Hematopoietic multipotent progenitor cell treated with erythropoietin and hydrocortisone succinate and interleukin-3 and kit ligand, for 4 days (in vitro differentiated cells): ENCODE measurements around the gene IGF1R.
A peak's percentile ranks its signal among the peaks of the same experiment; 100 is the strongest.

Experiments
- DNase-seq: peaks from one replicate; pipeline ENCODE4 v3.0.0-alpha.2; 2015

The IGF1R gene

GRCh38 chr15:98673133-98673532, 24.8 kb downstream of the IGF1R start:
- DNase-seq, result no peak

GRCh38 chr15:98674336-98674735, 26.0 kb downstream of the IGF1R start:
- no peak for DNase-seq

GRCh38 chr15:98676586-98677270, 28.4 kb downstream of the IGF1R start:
- no peak for DNase-seq

- DNase-seq, result no peak
These were observed 29.2 kb downstream of the IGF1R start for GRCh38 chr15:98677345-98678059.

GRCh38 chr15:98678484-98678883, 30.1 kb downstream of the IGF1R start:
- no peak for DNase-seq

GRCh38 chr15:98681061-98681460, 32.7 kb downstream of the IGF1R start:
- no peak for DNase-seq

- no peak for DNase-seq
These were observed 34.8 kb downstream of the IGF1R start for GRCh38 chr15:98682992-98683701.

GRCh38 chr15:98683831-98684230, 35.5 kb downstream of the IGF1R start:
- DNase-seq, result no peak

- peak; percentile 64 for DNase-seq
These were observed 36.1 kb downstream of the IGF1R start for GRCh38 chr15:98684436-98684835.

- DNase-seq, result no peak
These were observed 36.7 kb downstream of the IGF1R start for GRCh38 chr15:98684995-98685525.

GRCh38 chr15:98686983-98687382, 38.6 kb downstream of the IGF1R start:
- no peak for DNase-seq

GRCh38 chr15:98689431-98689861, 41.1 kb downstream of the IGF1R start:
- DNase-seq, result no peak

- no peak for DNase-seq
These were observed 42.1 kb downstream of the IGF1R start for GRCh38 chr15:98690272-98690950.

GRCh38 chr15:98692213-98692612, 43.9 kb downstream of the IGF1R start:
- no peak for DNase-seq

- DNase-seq, result no peak
These were observed 45.8 kb downstream of the IGF1R start for GRCh38 chr15:98694161-98694560.

- no peak for DNase-seq
These were observed 50.5 kb downstream of the IGF1R start for GRCh38 chr15:98698792-98699191.

- no peak for DNase-seq
These were observed 51.5 kb downstream of the IGF1R start for GRCh38 chr15:98699591-98700424.

GRCh38 chr15:98700519-98700918, 52.2 kb downstream of the IGF1R start:
- DNase-seq, result no peak

GRCh38 chr15:98703126-98703685, 54.9 kb downstream of the IGF1R start:
- peak; percentile 89 for DNase-seq

GRCh38 chr15:98705070-98705469, 56.7 kb downstream of the IGF1R start:
- no peak for DNase-seq

- DNase-seq, result no peak
These were observed 58.0 kb downstream of the IGF1R start for GRCh38 chr15:98706387-98706786.

GRCh38 chr15:98706986-98707385, 58.6 kb downstream of the IGF1R start:
- no peak for DNase-seq
